OCI-M2 (cell line): ENCODE data around the gene ANAPC2.

Experiments
- DNase-seq: peaks from one replicate; lab custom pipeline; 2025; ENCODE audit not compliant: unreplicated experiment; lab: John Stamatoyannopoulos, UW

Gene ANAPC2

DNA sequence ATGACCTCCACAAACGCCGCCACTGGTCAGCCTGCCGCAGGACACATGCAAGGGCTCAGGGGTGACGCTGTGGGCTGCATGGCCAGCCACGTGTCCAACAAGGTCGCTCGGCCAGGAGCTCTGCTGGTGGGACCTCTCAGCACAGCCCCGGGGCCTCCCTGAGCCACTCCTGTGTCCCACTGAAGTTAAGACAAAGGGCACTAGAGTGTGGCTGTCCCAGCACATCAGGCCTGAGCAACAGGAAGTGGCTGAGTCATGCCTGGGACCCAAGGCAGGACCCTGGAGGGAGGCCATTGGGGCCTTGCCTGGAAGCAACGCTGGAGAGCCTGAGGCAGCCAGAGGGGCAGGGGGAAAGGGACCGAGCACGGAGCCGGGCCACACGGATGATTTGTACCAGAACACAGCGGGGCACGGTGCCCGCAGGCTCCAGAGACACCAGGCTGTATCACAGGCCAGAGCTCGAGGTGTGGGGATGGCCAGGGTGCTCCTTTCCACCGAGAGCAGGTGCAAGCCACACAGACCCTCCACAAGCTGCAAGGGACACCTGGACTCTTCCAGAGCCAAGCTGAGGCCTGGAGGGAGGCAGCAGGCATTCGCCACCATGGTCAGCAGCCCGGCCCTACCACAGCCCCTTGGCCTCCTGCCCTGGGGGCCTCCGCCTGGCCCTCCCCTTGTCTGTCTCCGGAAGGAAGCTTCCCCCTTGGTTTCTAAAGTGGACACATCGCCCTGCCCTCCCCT lies 10.0 kb downstream of the ANAPC2 start:
- no peak for DNase-seq

DNA sequence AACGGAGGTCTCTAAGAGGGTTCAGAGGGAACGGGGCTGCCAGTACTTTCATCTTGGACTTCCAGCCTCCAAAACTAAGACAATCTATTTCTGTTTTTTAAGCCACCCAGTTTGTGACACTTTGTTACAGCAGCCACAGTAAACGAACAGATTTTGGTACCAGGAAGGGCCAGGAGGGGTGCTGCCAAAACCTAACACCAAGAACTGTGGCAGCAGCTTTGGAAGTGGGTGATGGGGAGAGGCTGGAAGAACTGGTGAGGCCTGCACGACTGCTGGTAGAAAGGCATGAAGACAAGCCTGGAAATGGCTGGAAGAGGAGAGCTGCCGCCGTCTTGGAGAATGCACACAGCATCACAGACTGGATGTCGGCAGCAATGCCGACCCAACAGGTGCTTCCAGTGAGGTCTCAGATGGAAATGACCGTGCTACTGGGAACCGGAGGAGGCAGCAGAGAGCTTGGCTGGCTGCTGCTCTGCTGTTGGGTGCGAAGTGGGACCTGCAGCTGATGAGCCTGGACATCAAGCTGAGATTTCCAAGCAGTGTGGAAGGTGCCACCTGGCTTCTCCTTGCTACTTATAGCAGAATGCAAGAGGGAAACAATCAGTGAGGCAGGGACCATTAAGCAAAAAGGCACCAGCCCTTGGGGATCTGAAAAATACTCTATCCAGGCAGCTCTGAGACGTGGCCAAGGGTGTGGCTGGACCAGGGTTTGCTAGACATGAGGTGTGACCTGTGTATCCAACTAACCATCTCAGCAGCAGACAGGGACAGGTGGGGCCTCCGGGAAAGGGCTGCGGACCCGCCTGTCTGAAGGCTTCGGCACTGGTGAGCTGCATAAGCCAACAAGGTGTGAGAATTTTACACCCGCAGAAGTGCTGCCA lies 11.8 kb downstream of the ANAPC2 start:
- DNase-seq, result no peak

DNA sequence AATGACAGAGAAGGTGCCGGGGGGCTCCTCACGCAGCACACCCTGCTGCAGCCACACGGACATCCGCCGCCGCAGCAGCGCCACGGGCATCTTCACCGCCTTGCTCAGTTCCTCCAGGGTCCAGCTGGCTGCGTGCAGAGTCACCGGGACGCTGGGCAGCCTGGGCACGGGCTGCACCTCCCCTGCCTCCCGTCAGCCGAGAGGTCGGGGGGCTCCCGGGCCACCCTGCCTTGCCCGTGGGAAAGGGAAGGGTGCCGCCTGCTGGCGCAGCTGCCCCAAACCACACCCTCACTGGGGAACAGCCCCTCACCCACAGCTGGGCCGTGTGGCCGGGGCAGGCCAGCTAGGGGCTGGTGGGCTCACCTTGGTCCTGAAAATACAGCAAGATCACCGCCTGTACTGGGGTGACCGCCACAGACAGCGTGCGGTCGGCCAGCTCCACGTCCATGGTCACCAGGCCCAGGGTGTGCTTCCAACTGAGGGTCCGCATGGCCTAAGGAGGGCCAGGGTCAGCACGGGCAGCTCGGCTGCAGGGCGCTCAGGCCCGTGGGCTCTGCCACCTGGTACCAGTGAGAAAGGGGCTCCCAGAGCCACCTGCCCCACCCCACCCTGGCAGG lies 12.9 kb downstream of the ANAPC2 start:
- DNase-seq, result no peak

DNA sequence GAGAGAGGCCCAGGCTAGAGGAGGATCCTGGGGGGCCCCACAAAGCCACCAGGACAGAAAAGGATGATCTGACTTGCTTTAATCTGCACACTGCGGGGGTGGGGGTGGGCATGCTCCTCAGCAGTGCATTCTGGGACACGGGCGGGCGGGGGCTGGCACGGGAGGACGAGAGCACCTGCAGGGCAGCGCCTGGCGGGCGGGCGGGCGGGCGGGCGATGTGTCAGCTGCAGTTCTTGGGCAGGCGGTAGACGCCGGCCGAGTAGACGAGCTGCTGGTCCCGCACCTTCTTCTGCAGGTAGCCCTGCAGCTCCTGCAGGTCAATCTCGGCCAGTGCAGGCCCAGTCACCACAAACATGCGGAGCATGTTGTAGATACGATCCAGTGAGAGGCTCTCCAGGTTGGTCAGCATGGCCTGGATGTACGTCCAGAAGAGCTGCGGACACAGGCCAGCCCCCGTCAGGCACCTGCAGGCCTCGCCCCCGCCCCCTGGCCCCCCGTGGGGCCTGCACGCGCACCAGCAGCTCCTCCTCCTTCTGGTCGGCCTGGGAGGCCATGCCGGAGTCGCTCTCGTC lies 13.6 kb downstream of the ANAPC2 start:
- DNase-seq, result no peak

DNA sequence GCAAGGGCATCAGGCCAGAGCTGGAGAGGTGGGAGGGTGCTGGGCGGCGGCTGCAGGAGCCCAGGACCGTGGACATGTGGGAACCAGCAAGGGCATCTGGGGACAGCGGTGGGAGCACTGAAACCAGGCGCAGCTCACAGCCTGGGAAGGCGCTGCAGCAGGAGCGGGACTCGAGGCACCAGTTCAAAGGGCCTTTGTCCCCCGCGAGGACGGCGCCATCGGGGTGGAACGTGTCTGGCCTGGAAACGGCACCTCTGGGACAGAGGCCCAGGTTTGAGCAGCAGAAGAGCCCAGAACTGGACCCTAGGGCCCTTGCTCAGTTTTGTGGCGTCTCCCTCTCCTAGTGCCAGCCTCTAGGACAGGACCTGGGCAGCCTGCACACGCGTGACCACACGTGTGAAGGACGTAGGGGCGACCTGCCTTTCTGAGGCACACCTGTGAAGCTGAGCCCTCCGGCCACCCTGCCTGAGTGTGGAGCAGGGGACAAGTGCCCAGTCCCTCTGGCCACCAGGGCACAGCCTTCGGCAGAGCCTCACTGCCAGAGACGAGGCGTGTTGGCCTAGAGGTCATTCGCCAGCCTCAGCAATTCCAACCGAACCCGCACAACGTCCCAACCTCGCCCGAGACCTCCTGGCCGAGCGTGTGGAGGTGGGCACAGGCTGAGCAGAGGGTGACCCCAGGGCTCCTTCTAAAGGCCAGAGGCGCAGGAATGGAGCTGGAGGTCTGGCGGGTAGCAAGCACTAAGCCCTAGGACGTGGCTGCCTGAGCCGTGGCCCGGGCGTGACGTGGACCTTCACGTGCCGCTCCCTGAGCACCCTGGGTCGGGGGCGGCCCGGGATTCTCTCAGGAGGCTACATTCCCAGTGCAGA lies 14.3 kb downstream of the ANAPC2 start:
- no peak for DNase-seq

DNA sequence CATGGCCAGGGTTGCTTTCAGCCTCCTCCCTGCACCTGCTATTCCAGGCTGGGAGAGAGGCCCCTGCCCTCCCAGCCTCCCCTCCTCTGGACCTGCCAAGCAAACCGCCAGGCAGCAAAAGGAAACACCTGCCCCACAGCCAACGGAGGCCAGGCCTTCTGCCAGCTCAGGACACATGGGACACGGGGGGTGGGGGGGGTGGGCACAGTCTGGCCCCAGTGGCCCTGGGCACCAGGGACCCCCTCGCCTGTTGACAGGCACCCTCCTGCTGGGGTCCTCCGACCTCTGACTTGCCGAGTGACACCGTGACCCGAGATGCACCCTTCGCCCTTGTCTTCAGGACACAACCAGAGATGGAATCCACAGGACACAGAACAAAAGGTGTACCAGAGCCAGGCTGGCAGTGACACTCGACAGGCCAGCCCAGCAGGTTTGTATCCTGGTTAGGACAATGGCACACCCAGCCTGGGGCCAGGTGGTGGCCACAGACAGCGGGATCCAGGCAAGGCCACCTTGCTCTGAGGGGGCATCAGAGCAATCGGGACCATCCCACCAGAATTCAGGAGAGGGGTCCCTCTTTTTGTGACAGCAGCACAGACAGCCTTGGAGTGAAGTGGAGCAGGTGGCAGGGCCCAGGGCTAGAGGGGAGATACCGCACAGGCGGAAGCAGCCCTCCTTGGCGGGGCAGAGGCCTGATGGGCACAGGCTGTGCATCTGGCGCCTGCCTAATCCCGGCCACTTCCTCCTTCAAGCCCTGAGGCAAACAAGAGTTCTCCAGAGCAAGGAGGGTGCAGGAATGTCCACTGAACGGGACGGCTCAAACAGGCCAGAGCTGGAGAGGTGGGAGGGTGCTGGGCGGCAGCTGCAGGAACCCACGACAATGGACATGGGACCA lies 15.2 kb downstream of the ANAPC2 start:
- no peak for DNase-seq

DNA sequence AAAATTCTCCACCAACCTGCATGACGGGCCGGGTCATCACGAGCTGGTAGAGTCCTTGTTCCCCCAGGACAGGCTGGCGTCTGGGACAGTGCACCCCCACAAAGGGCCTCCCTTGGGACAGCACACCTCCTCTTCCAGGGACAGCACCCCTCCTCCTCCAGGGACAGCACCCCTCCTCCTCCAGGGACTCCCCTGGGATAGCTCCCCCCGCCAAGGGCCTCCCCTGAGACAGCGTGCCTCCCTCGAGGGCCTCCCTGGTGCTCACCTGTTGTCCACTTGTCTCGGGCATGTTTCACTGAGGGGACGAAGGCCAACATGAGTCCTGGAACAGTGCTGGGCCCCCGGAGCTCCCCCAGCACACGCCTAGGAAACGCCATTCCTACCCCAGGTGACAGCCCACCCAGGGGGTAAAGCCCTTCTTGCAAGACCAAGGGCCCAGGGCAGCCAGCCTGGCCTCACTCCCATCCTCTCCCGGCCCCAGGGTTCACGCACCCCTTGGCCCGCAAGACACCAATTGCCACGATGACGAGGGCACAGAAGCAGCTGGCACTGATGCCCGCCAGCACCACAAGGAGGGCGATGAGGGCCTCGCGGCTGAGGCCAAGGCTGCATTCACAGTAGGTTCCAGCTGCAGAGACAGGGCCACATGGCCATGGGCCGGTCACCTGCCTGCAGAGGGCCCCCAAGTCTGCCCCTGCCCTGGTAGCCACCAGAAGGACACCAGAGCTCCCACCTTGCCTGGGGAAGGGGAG lies 17.0 kb downstream of the ANAPC2 start:
- no peak for DNase-seq

DNA sequence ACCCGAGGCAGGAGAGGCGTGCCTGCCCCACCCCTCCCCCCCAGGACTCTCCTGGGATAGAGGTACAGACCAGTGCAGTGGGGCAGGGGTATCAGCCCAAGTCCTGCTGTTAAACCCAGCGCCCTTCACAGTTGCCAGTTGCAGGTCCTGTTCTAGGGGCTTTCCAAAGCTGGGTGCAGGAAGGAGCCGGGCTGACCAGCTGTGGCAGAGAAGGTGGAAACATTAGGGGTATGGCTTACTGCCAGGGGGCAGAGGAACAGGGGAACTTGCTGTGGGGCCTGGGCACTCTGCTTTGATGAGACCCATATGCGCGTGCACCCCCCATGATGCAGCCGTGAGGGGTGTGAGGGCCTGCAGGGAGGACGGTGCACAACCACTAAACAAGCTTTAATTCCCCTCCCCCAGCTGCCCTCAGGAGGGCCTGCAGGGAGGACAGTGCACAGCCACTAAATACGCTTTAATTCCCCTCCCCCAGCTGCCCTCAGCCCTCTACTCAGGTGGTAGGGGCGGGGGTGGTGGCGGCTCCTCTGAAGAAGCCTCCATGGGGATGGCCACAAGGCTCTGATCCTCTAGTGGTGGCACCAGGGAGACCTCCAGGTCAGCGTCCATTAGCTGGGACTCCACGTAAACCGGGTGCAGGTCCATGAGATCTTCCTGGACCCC lies 17.7 kb downstream of the ANAPC2 start:
- no peak for DNase-seq

DNA sequence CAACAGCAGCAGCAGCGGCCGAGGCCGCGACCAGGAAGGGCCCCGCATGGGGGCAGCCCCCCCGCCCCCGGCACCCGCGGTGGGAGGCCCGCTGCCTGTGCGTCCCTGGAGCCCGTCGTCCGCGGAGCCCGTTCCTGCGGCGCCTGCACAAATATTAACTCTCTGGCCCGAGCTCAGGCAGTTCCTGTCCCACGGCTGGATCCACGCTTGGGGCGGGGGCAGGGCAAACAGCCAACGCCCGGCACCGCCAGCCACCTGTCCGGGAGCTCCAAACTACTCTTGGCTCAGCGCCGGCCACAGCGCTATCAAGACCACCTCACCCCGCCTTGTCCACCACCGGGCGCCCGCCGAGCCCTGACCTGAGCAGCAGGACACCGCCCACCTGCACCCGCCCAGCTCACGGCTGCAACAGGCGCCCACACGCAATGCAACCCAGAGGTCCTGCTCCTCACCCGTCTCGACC lies 18.4 kb downstream of the ANAPC2 start, which contains the start of gene LRRC26:
Gene LRRC26 (minus strand): TSS at position 156 of the 463 bp plus-strand sequence. CDS start 108 bp downstream, at position 48.
- DNase-seq, result no peak

- DNase-seq, result no peak
Observed at GRCh38 chr9:137168904-137169856, 19.2 kb downstream of the ANAPC2 start.

GRCh38 chr9:137168573-137168903 lies 19.8 kb downstream of the ANAPC2 start:
- DNase-seq, result no peak

DNA sequence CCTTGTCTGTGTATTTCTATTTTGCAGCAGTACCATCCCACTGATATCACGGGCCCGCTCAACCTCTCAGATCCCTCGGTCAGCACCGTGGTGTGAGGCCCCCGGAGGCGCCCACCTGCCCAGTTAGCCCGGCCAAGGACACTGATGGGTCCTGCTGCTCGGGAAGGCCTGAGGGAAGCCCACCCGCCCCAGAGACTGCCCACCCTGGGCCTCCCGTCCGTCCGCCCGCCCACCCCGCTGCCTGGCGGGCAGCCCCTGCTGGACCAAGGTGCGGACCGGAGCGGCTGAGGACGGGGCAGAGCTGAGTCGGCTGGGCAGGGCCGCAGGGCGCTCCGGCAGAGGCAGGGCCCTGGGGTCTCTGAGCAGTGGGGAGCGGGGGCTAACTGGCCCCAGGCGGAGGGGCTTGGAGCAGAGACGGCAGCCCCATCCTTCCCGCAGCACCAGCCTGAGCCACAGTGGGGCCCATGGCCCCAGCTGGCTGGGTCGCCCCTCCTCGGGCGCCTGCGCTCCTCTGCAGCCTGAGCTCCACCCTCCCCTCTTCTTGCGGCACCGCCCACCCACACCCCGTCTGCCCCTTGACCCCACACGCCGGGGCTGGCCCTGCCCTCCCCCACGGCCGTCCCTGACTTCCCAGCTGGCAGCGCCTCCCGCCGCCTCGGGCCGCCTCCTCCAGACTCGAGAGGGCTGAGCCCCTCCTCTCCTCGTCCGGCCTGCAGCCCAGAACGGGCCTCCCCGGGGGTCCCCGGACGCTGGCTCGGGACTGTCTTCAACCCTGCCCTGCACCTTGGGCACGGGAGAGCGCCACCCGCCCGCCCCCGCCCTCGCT lies 20.4 kb downstream of the ANAPC2 start:
- peak; percentile 4 for DNase-seq

- DNase-seq, result no peak
Observed at GRCh38 chr9:137167277-137167746, 21.0 kb downstream of the ANAPC2 start.

- no peak for DNase-seq
Observed at GRCh38 chr9:137166380-137167229, 21.8 kb downstream of the ANAPC2 start.

GRCh38 chr9:137165250-137165836 lies 23.0 kb downstream of the ANAPC2 start:
- no peak for DNase-seq
